Stimulated activated CD4-positive, alpha-beta T cell treated with anti-CD3 and anti-CD28 coated beads, TNF-alpha, amount 100 ng/mL, for 4 hours (primary cell): ENCODE data around the gene PLD1.
"Not testable (repeated sequence)": the region's sequence is repeated elsewhere in the genome, so short reads cannot be mapped to it uniquely, and the experiment has no call there.

ENCODE experiments used
- DNase-seq, 3 experiments: peaks; one replicate each; pipeline ENCODE4 v3.0.0-alpha.2; 2020; ENCODE audit warnings: low read depth in 3 of 3

The PLD1 gene

GRCh38 chr3:171663805-171664204 is 146.5 kb downstream of the PLD1 start:
- no peak for DNase-seq

GRCh38 chr3:171661484-171661883 is 148.8 kb downstream of the PLD1 start:
- no peak for DNase-seq

GRCh38 chr3:171660188-171660587 is 150.1 kb downstream of the PLD1 start:
- no peak for DNase-seq

- DNase-seq = no peak
Observed at GRCh38 chr3:171658841-171659240, 151.4 kb downstream of the PLD1 start.

- no peak for DNase-seq
Observed at GRCh38 chr3:171654809-171655208, 155.5 kb downstream of the PLD1 start.

GRCh38 chr3:171654326-171654725 is 156.0 kb downstream of the PLD1 start:
- DNase-seq = no peak

- no peak for DNase-seq
Observed at GRCh38 chr3:171653701-171654100, 156.6 kb downstream of the PLD1 start.

- DNase-seq = no peak
Observed at GRCh38 chr3:171652932-171653331, 157.4 kb downstream of the PLD1 start.

GRCh38 chr3:171649911-171650592 is 160.2 kb downstream of the PLD1 start:
- DNase-seq = no peak

GRCh38 chr3:171649267-171649666 is 161.0 kb downstream of the PLD1 start:
- no peak for DNase-seq

GRCh38 chr3:171648069-171648468 is 162.2 kb downstream of the PLD1 start:
- no peak for DNase-seq

GRCh38 chr3:171646357-171647133 is 163.7 kb downstream of the PLD1 start:
- no peak for DNase-seq

GRCh38 chr3:171644681-171645080 is 165.6 kb downstream of the PLD1 start:
- DNase-seq = no peak

- DNase-seq = no peak
Observed at GRCh38 chr3:171643681-171644080, 166.6 kb downstream of the PLD1 start.

GRCh38 chr3:171643033-171643432 is 167.2 kb downstream of the PLD1 start:
- DNase-seq = no peak

GRCh38 chr3:171640520-171641412 is 169.5 kb downstream of the PLD1 start:
- DNase-seq = no peak

GRCh38 chr3:171636666-171637065 is 173.6 kb downstream of the PLD1 start:
- no peak for DNase-seq

GRCh38 chr3:171632766-171633165 is 177.5 kb downstream of the PLD1 start:
- no peak for DNase-seq

- not testable (repeated sequence) for DNase-seq
Observed at GRCh38 chr3:171626799-171627198, 183.5 kb downstream of the PLD1 start.

GRCh38 chr3:171622126-171622525 is 188.2 kb downstream of the PLD1 start:
- no peak for DNase-seq

GRCh38 chr3:171620825-171621434 is 189.4 kb downstream of the PLD1 start:
- DNase-seq = no peak

- DNase-seq = no peak
Observed at GRCh38 chr3:171616798-171617197, 193.5 kb downstream of the PLD1 start.
